HG02610 (cell line): ENCODE measurements around the gene ZNHIT1.

Experiments
- ATAC-seq: cut with Tn5 transposase; IDR thresholded peaks from one replicate; pipeline ENCODE4 v1.9.1; 2021; ENCODE audit warnings: mild to moderate bottlenecking, moderate library complexity; ENCODE audit not compliant: unreplicated experiment

ZNHIT1 gene

GRCh38 chr7:101217388-101218235, at the start of gene ZNHIT1, which contains the start of gene PLOD3:
Gene ZNHIT1 (plus strand): TSS chr7:101218165. CDS start chr7:101218196, 31 bp downstream.
Gene PLOD3 (minus strand): TSS chr7:101217581. CDS start chr7:101217274, 307 bp downstream.
- ATAC-seq = peak; percentile 66

DNA sequence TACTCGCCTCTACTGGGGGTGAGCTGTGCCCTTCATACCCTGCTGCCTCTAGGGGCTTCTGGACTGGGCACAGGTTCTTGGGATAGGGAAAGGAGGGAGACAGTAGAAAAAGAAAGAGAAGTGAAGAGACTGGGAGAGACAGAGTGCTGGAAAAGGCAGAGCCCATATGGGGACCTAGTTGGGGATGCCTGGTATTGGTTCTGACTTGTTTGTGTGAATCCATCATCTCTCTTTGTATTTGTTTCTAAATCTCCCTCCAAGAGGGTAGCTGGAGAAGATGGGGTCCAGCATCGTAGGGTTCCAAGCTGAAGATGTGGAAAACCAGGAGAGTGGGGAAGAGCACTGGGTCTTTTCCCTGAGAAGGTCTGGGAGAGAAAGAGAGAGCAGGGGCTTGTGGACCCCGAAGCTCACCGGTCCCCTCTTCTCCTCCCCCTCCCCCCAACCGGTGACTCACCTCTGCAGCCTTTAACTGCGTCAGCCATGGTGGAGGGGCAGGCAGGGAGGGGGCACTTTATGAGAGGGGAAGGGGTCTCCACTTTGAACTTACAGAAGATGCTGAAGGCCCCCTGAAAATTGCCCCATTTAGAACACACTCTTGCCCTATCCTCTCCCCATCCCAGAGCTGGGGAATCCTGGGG, 49.4 kb upstream of the ZNHIT1 start:
- no peak for ATAC-seq

DNA sequence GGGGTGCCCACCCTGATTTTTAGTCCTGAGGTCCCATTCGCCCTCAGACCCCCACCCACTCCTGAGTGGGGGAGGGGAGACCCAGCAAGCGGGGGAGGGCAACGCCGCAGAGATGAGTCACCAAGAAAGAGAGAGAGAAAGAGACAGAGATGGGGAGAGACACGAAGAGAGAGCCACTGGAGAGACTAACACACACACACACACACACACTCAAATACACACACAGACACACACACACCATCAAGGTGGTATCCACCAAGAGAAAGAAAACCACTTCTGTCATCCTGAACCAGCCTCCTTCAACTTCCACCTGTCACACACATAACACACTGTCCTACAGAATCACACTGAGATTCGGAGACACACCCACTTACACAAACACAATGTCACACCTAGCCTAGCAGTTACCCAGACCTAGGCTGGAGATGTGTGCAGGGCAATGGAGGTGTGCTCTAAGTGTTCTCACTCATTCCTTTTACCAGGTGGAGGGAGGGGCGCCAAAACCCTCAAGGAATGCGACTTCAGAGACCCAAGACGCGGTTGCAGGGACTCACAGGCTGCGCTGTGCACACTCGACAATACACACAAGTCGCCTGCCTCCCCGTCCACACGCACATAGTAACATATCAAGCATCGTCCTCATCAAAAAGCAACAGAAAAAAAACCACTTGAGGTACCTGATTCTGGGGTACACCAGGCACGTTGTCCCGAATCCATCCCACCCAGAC, 48.7 kb upstream of the ZNHIT1 start:
- no peak for ATAC-seq

DNA sequence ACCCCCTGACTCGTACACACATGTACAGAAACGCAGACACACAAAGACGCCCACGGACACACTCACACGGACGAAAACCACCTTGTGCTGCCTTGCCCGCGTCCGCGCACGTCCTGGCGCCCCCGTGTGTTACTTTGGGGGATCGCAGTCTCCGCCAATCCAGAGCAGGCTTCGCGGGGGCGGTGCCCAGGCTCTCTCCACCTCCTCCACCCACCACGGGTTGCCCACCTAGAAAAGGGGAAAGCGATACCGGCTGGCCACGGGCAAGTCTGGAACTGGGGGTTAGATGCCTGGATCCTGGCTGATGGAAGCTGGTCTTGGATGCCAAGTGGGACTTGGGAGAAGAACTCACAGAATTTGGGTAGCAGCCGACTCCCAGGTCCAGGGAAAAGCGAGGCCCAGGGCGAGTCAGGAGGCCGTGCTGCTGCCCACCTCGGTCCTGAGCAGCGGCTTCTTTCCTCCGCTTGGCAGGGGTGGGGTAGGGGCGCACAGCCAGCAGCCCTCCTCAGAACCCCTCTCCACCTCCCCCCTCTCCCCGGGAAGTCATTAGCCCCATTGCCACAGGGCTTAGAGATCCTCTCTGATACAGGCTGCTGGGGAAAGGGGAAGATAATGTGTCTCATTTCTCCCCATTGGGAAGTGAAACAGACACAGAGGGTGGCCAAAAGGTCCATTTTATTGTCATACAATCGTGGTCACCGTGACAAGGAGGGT, 48.0 kb upstream of the ZNHIT1 start:
- ATAC-seq = peak; percentile 44

DNA sequence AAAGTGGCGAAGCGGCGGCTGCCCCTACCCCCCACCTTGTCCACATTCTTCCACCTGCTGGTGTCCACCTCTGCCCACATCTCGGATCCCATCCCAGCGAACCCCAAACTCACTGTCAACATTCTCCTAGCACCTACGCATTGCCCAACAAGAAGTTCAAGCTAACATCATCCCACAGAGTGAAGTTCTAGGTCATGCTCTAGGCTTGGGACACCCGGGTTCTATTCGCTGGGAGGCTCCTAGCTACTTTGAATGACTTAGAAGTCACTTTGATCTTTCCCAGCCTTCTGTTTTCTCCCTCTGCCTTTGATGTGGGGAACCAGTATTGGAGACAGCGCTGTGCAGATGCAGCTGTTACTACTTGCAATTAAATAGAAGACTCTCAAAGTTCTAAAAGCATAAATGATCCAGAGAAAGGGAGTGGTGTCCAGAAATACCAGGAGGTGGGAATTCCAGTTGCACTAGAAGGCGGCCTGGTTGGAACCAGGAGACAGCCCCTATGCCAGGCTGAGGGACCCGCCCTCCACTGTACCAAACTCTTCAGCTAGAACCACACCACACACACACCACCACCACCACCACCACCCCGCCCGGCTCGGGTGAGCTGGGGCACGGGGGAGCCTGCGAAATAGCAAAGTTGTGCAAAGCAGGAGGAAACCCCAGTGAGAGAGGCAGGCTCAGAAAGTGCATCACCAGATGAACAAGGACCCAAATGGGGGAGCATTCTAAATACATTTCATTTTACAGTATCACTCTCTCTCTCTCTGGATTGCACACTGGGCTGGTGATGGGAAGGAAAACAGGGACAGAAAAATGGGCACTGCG, 47.1 kb upstream of the ZNHIT1 start:
- no peak for ATAC-seq

GRCh38 chr7:101171442-101171837, 46.5 kb upstream of the ZNHIT1 start:
- ATAC-seq = no peak

GRCh38 chr7:101172005-101172853, 45.7 kb upstream of the ZNHIT1 start:
- ATAC-seq = no peak

DNA sequence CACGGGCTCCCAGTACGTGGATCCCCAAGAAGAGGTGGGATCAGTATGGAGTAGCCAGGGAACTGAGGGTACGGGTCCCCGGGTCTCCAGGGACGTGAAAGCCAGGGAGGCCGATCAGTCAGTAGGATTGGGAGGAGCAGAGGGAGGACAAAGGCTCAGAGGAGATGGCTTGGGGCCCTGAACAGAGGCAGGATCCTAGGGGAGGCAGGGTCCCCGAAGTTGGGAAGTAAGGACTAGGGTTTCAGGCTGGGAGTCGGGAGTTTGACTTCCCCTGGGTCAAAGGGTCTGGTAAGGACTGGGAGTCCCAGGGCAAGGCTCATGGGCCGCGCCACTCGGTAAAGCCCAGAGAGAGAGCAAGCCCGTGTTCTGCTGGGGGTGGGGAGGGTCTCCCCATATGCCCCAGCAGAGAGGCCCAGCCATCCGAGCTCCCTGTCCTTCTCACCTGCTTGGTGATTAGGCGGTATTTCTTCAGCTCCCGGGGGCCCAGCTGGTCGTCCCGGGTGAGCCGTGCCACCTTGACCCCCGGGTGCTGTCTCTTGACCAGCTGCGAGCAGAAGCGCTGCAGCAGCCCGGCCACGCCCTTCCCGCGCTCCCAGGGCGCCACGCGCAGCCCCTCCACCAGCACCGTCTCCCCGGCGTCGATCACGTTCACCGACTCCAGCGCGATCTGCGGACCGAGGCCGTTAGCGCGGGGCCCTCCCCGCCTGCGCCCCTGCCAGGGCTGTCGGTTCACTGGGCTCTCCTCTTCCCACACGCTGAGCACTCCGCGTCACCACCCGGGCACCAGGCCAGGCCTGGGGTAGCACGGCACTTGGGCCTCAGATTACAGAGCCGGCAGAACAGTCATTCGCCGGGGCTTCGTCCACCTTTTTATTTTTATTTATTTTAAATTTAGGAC, 44.9 kb upstream of the ZNHIT1 start:
- no peak for ATAC-seq

DNA sequence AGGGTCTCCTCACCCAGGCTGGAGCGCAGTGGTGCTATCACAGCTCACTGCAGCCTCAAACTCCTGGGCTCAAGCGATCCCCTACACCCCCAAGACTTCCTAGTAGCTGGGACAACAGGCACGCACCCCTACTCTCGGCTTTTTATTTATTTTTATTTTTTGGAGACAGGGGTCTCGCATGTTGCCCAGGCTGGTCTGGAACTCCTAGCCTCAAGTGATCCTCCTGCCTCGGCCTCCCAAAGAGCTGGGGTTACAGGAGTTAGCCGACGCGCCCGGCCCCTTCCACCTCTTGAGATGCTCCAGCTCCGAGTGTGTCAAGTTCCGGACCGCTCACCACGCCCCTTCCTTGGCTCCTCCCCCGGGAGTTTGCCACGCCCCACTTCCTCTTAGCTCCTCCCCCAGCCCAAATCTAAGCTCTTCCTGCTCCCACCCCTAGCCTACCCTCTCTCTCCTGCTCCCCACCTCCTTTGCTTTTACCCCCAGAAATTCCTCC, 44.2 kb upstream of the ZNHIT1 start:
- ATAC-seq = no peak

DNA sequence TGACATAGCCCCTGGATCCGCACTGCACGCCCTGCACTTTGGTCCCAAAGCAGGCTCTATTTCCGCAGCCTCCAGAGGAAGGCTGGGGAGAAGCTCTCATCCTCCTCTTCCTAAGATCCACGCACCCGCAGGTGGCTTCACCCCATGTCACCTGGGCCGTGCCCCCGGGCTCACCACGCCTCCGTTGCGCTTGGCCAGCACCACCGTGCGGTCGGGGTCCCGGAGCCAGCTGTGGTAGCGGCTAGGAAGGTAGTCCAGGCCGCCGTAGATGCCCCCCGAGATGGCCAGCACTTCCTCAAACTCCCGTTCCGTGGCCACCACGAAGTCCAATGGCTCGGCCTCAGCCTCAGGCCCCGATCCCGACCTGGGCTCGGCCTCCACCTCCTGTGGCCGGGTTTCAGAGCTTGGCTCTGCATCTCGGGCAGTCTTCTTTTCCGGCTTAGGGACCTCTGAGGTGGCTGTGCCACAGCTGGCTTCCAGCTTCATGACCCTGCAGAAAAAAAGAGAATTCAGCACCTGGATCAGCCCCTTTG, 43.6 kb upstream of the ZNHIT1 start:
- ATAC-seq = no peak

DNA sequence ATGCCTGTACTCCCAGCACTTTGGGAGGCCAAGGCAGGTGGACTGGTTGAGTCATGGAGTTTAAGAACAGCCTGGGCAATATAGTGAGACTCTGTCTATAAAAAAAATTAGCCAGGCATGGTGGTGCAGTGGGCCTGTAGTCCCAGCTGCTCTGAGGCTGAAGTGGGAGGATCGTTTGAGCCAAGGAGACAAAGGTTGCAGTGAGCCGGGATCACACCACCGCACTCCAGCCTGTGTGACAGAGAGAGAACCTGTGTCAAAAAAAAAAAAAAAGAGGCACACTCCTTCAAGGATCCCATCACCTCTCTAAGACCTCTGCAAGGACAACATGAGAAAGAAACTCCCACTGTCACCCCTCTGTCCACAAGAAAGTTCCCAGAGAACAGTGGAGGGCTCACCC, 42.3 kb upstream of the ZNHIT1 start:
- ATAC-seq = no peak

GRCh38 chr7:101177644-101178043, 40.3 kb upstream of the ZNHIT1 start:
- no peak for ATAC-seq

GRCh38 chr7:101179117-101179516, 38.8 kb upstream of the ZNHIT1 start:
- no peak for ATAC-seq

GRCh38 chr7:101179713-101180112, 38.3 kb upstream of the ZNHIT1 start:
- no peak for ATAC-seq

GRCh38 chr7:101180130-101180755, 37.7 kb upstream of the ZNHIT1 start, which contains the start of gene NAT16:
Gene NAT16 (minus strand): TSS chr7:101180293. CDS start chr7:101174807, 5,486 bp downstream.
- no peak for ATAC-seq

- ATAC-seq = no peak
These were observed 32.6 kb upstream of the ZNHIT1 start for GRCh38 chr7:101185258-101185839.

DNA sequence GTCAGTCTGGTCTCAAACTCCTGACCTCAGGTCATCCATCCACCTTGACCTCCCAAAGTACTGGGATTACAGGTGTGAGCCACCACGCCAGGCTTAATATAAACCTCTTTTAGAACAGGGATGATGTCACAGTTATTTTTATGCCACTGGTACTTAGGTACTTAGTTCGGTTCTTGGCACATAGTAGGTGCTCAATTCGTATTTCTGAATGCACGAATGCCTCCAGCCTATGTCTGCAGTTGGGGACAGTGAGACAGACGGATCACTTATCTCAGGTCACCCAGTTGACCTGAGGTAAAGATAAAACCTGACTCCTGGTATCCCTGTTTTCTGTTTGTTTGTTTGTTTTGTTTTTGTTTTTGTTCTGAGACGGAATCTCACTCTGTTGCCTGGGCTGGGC, 31.8 kb upstream of the ZNHIT1 start:
- ATAC-seq = no peak
